NCI-H1105 treated with DMSO at 0.1 percent for 48 hours (cell line): ENCODE results near the gene GPSM1.

Experiments used
- DNase-seq: peaks from one replicate; lab custom pipeline; 2025; lab: John Stamatoyannopoulos, UW

The GPSM1 gene, protein sequence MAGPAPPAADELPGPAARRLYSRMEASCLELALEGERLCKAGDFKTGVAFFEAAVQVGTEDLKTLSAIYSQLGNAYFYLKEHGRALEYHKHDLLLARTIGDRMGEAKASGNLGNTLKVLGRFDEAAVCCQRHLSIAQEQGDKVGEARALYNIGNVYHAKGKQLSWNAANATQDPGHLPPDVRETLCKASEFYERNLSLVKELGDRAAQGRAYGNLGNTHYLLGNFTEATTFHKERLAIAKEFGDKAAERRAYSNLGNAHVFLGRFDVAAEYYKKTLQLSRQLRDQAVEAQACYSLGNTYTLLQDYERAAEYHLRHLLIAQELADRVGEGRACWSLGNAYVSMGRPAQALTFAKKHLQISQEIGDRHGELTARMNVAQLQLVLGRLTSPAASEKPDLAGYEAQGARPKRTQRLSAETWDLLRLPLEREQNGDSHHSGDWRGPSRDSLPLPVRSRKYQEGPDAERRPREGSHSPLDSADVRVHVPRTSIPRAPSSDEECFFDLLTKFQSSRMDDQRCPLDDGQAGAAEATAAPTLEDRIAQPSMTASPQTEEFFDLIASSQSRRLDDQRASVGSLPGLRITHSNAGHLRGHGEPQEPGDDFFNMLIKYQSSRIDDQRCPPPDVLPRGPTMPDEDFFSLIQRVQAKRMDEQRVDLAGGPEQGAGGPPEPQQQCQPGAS

DNA sequence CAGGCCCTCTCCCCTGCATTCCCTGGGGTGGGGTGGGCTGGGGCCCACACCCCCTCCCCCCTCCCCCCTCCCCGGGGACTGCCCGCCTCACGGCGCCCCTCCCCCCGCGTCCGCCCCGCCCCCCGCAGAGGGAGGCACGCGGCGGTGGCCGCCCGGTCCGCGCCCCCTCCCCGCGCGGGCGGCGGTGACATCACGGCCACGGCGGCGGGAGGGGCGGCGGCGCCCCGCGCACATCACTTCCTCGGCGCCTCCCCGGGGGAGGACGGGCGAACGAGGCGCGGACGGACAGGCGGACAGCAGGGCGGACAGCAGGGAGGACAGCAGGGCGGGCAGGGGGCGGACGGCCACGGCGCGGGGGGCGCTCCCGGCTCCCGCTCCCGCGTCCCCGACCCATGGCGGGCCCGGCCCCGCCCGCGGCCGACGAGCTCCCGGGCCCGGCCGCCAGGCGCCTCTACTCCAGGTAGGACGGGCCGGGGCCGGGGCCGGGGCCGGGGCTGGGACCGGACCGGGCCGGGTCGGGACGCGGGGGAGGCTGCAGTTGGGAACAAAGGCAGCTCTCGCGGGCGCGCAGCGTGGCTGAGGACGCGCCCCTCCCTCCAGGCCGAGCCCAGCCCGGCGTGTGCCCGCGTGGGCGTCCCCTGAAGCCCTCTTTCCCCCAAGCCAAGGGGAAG, at the start of gene GPSM1:
GPSM1 (plus strand) TSS at position 236 of the 671 bp plus-strand sequence; CDS start at position 393, 157 bp downstream.
- peak; percentile 21 for DNase-seq

DNA sequence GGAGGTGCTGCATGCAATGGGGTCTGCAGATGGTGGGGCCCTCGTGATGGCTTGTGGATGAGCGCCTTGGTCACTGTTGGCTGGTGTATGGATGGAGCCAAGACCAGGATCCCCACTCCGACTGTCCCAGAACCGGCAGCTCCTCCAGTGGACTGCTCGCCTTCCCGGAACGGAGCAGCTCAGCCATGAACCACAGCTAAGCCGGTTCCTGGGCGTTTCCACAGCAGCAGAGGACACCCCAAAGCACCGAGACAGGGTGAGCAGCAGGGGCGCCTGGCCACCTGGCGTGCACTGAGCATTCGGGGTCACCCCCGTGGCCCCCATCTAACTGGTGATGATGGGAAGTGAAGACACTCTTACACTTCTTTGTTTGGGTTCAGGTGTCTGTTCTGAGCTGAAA, 49.6 kb upstream of the GPSM1 start:
- no peak for DNase-seq

DNA sequence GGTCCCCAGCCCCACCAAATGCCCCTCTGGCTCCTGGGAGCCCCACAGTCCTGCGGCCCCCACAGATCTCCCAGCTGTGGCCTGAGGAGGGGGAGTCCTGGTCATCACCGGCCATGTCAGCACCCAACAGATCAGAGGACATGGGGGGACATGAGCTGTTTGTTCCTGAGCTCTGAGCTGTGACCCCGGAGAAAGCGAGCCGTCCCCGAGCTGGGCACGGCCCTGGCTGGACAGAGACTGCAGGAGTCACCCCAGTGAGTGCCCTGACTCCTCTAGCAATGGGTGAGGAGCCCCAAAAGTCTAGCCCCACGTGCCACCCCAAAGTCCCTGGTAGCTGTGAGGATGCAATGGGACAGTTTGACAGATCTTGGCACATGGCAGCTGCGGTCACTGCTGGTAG, 49.1 kb upstream of the GPSM1 start:
- DNase-seq = no peak

DNA sequence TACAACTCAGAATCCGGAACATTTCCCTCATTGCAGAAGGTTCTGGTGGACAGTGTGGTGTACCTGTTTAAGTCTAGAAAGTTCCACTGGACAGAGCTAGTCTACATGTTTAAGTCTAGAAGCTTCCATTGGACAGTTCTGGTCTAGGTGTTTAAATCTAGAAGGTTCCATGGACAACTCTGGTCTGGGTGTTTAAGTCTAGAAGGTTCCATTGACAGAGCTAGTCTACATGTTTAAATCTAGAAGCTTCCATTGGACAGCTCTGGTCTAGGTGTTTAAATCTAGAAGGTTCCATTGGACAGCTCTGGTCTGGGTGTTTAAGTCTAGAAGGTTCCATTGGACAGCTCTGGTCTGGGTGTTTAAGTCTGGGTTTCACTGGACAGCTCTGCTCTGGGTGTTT, 48.4 kb upstream of the GPSM1 start:
- DNase-seq = no peak

DNA sequence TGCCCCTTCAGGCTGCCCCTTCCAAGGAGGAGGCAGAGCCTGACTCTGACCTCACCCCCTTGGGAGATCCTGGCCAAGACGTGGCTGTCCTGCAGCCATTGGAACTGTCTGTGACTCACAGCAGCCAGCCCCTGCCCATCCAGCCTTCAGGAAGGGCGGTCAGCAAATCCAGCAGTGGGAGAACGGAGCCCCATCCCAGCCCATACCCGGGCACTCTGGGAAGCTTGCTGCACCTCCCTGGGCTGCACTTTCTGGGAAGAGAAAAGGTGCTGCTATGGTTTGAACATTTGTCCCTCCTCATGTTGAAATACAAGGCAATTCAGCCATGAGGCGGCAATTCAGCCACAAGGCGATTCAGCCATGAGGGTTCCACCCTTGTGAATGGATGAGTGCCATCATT, 47.9 kb upstream of the GPSM1 start:
- no peak for DNase-seq

DNA sequence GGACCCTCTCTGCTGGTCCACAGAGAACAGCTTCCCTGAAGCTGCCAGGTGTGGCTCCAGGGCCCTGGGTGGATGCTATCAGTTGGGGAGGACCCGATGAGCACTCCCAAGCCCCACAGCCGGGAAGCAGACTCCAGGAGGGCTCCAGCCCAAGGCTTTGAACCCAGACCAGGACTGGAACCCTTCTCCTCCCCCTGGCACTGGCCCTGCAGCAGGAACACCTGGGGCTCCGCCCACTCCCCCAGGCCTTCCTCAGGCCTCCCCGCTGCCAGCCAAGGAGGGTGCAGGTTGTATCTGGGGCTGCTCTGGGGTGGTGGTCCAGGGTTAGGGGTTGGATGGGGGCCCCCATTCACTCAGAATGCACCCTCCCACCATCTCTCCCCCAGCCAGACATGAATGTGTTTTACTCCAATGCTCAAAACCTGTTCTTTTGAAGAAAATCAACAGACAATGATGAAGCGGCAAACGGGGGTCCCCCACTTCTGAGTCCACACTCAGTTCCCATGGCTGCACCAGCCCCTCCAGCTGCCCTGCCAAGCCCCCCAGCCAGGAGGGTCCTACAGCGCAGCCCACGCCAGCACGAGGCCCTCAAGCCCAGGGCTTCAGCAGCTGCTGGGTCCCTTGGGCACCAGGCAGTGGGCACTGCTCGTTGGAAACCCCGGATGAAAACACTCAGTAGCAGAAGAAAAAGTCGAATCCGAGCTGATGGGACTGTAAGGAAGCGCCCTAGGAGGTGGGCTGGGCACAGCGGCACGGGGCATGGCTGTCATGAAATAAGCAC, 46.6 kb upstream of the GPSM1 start:
- DNase-seq = no peak

DNA sequence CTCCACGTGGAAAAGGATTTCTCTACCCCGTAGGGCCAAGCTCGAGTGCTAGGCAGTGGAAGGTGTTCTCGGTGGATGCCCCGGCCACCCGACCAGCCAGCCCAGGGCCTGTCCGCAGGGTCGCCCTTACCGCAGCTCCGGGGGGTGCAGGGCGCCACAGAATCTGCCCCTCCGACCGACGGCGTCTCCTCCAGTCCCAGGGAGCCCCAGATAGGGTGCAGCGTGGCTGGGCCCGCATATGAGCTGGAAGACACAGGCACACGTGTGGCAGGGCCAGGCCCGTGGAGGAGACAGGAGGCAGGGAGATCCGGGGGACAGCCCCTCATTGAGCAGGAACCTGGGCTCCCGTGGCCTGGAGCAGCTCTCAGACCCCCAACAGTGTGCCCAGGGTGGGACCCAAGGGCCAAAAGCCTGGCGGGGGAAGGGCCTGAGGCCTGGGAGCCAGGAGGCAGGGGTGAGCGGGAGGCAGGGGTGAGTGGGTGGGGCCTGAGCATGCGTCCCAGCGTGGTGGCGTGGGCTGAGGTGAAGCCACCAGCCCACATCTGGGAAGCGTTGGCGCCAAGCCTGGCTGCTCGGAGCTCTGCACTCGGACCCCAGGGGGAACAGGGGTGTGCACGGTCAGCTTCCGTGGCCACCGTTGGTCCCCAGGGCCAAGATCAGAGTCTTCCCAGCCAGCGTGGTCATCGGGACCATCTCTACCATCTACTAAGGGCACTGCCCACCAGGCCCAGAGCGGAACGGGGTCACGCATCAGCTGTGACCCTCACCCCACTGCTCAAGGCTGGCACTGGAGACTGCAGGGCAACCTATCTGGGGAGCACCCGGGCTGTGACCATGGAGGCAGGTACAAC, 45.7 kb upstream of the GPSM1 start:
- no peak for DNase-seq

DNA sequence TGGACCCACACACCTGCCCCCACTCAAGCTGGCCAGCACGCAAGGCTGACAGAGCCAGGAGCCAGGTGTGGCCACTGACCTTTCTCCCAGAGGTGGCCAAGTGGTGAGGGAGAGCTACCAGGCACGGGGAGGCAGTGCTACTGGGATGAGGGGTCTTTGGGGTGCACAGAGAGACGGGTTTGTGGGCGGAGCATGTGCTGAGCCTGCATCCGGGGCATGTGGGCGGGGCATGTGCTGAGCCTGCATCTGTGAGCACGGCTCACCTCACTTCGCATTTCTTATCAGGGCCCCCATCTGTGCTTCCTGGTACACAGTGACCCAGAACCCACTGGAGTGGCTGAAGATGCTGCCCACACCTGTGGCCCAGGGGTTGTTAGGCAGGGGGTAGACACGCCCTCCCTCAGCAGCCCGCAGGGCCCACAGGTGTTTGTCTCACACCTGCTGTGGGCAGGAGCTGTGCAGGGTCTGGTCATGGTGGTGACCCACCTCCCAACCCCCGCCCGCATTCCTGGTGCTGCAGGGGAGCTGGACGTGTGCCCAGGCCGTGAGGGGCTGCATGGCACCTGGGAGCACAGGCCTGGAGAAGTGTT, 45.0 kb upstream of the GPSM1 start:
- DNase-seq = no peak

DNA sequence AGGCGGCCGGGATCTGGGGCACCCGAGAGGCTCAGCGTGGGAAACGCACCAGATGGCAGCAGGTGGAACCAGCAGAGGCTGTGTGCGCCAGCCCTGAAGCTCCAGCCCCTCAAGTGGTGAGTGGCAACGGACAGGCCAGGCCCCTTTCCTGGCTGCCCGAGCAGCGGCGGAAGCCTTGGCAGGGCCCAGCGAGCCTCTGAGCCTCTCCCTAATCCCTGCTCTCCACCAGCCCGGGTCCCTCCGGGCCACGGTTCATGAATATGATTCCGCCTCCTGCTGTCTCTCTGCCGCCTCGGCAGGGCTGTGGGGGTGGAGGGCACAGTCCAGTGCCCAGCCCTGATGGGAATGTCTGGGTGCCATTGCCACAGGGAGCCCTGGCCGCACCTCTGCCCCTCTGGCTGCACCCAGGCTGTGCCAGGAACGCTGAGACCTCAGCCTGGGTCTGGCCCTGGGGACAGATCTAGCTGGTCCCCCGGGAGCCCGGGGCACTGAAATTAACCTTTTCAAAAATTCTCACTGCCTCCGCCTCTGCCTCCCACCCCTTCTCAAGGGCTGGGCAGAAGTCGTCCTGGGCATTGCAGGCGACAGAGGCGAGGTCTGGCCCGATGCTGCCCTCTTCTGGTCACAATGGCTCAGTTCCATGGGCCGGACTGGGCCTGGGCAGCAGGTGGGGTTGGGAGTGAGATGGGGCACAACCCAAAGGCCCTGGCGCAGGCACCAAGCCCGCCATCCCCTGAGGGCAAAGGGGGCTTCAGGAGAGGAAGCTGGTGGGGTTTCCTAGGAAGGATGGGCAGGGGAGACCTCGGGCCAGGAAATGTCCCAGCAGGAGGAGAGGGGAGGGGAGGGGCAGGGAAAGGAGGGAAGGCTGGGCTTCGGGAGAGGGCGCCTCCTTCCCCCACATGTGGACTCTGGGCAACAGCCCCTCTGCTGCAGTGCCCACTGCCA, 43.8 kb upstream of the GPSM1 start:
- peak; percentile 65 for DNase-seq

DNA sequence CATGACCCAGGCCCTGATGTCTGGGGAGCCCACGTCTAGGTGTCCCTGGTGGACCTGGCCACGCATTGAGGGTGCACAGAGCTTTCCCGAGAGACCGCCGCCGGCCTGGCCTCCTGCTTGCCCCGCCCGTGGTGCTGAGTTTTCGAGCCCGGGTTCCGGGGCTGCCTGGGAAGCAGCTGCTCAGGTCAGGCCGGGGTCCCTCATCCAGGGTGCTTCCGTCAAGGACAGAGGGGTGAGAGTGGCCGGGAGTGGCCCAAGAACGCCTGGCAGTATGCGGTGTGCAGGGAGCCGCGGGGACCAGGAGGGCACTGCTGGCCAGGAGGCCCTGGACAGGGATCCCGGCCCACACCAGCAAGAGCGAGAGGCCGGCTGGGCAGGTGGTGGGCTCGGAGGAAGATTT, 43.0 kb upstream of the GPSM1 start:
- DNase-seq = no peak

DNA sequence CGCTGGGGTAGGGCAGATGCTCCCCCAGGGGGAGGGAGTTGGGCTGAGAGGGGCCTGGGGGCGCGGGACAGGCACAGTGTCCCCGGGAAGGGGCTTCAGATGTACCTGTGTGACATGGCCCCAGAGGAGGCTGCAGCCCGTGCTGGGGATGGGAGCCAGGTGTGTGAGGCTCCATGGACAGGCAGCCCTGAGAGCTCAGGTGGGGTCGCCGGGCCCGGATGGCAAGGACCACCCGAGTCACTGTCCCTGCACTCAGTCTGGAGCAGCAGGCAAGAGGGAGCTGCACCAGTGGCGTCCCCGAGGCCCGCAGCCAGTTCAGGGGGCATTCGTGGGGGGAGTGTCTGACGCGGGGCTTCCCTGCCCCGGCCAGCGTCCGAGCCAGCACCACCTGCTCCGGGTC, 42.4 kb upstream of the GPSM1 start:
- DNase-seq = no peak

DNA sequence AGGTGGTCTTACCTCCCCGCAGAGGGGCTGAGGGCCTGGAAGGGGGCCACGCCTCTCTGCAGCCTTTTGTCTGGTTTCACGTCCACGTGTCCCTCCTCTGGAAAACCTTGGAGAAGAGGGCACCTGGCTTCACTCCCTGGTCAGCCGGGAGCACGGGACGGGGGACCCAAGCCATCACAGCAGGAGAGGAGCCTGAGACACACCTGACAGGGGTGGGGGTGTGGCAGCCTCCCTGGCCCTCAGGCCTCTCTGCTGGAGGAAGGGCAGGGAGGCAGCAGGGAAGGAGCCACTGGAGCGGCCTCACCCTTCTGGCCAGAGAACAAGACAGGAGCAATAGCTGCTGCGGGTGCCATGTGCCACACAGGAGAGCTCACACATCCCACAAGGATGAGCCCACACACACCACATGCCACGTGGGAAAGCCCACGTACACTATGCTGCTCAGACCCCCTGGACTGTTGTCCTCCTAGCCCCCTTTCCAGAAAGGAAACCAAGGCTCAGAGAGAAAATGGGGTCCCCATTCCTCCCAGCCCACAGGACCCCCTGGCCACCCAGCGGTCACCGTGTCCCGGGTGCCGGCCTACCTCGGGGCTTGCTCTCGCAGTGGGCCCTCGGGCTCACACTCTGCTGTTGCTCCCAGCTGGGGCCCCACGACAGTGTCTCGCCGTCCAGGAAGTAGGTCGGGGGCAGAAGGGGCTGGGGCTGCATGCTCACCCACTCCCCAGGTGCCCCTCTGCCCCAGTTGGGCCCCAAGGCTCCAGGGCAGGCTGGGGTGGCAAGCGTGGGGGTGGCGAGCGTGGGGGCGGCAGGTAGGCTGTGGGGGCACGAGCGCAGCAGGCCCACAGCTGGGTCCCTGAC, 41.6 kb upstream of the GPSM1 start:
- no peak for DNase-seq

DNA sequence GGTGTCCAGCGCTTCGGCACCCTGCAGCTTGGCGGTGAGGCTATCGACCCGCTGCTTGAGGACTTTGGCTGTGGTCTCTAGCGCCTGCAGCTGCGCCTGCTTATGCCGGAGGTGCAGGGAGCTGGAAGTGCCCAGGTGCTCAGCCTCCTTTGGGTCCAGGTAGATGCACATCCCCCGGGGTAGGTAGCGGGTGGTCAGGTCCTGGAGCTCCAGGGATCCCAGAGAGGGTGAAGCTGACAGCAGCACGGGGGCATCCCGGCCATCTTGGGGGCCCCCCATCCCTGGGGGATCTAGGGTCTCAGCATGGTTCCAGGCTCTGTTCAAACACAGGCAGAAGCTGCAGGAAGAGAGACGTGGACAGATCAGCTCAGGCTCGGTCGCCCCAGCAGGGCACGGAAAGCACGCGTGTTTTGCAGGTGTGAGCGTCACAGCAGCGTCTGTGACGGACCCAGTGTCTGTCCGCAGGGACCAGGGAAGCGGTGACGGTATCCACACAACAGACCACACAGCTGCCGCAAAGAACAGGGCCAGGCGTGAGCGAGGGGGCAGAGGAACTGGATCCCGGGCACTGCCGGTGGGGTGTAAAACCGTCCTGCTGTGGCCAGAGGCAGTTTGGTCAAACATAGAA, 40.9 kb upstream of the GPSM1 start:
- DNase-seq = no peak

DNA sequence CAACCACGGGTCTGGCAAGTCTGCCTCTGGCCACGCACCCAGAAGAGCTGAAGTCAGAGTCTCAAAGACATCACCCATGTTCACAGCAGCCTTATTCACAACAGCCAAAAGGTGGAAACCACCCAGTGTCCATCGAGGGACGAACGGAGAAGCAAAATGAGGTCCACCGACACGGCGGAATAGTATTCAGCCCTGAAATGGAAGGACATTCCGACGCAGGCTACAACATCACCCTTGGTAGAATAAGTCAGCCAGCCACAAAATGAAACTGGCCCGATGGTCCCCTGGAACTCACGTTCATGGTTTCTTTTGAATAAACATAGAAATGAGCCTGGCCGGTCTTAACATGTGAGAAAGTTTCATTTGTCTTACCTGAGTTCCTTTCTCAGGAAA, 40.4 kb upstream of the GPSM1 start:
- DNase-seq = no peak

DNA sequence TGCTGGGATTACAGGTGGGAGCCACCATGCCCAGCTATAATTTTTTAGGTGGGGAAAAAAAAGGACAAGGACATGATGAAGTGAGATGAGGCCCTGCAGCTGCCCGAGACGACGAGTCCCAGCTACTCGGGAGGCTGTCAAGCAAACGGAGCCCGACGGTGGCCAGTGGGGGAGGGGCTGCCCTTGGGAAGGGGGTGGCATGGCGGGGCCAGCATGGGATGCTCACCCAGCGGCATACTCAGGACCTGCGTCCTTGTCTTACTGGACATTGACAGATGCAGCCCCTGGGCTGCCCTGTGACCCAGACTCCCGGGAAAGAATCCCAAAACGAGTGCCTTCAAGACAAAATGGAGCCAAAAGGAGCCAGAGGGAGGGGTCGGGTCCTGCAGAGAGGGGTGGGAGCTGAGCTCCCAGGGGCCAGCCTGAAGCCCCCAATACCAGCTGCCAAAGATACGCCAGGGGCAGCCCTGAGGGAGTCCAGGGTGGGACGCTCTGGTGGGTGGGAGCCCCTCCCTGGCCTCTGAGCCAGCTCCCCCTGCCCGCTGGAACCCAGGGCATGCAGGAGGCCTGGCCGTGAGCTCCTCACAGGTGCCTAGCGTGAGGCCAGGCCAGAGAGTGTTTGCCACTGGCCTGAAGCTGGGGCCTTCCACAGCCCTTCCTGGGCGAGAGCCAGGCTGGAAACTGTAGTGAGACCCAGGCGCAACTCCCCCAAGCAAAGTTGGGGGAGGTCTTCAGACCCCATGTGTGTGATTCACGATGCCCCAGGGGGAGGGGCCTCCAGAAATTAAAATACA, 39.2 kb upstream of the GPSM1 start:
- DNase-seq = no peak

DNA sequence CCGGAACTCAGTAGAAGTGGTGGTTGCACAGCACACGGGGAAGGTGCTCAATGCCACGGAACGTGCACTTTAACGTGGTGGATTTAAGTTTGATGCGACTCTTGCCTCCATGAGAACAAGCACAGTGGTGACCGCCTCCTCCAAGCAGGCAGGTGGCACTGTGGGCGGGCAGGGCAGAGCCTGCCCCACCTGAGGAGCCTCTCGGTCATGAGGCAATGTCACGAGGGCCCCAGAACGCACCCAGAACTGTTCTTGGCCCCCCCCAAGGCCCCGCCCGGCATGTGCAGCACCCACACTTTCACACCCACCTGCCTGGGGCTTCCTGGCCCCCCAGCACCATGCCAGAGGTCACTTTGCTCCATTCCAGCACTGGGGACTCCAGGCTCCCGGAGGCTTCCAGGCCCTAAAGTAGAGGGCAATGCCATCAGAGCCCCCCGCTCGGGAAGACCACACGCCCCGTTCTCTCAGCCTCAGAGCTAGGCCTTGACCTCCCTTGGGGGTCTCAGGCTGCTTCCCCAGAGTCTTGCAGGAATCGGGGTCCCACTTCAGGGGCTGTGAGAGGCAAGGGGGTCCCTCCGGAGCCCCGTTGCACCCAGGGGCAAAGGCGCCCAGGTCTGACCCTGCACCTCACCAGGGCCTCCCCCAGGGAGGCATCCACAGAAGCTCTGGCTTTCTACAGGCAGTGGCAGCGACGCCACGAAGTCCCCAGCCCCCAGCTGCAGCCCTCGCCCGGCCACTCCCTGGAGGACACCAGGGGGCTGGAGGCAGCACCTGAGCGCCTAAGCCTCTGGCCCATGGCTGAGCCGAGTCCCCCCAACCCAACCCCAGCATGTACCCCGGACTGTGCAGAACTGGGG, 37.5 kb upstream of the GPSM1 start:
- no peak for DNase-seq
